ENCODE results near the gene F3.
"Not testable (repeated sequence)": the region's sequence is repeated elsewhere in the genome, so short reads cannot be mapped to it uniquely, and the experiment has no call there.

Gene F3

DNA sequence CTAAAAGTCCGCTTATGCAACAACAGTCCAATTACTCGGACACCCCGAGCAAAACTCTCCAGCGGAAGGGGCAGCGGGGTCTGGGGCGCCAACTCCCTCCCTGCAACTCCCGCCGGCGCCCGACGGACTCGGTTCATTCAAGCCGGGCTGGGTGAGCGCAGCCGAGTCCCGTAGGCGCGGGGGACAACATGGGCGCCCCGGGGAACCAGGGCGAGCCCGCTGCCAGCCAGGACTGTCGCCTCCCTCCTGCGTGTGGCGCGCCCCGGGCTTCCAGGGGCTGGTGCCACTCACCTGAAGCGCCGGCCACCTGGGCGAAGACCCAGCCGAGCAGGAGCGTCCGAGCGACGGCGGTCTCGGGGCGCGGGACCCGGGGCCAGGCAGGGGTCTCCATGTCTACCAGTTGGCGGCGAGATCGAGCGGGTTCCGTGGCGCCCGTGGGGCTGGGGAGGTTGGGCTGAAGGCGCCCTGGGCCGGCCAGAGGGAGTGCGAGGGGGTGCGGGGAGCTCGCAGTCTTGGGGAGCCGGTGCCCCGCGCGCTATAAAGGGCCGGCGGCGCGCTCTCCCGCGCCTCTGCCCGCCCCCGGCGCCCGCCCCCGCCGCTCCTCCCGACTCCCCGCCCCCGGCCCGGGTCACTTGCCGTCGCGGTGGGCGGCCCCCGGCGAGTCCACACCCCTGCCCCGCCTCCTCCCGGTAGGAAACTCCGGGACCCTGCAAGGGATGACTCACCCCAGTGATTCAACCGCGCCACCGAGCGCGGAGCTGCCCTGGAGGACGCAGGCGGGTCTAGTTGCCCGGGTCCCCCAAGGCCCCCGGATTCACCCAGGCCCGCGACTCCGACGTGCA lies at the start of gene F3:
Gene F3 (minus strand): TSS at position 514 of the 842 bp plus-strand sequence. CDS start 123 bp downstream, at position 391.
- Histone ChIP-seq H3K4me3 (ENCODE audit: low read depth in 1 of 5, low read length in 5 of 5) (peak within 1 kb of the TSS; percentile 73 to 95 (median 88)), H3K4me1 (ENCODE audit: control insufficient read depth in 5 of 5, insufficient read depth in 5 of 5, low read length in 5 of 5) (peaks cover 12 to 77% (median 55%) of the 10 kb centered on the region in 5 donors), H3K27me3 (ENCODE audit: control insufficient read depth in 5 of 5, insufficient read depth in 4 of 5, low read length in 5 of 5) (no peaks in the 10 kb centered on the region), H3K27ac (ENCODE audit: low read depth, low read length) (peak within 1 kb of the TSS; percentile 97), H3K9me3 (ENCODE audit: control insufficient read depth in 5 of 5, low read length in 5 of 5) (no peaks in the 10 kb centered on the region), H3K36me3 (ENCODE audit: control insufficient read depth in 5 of 5, insufficient read depth in 5 of 5, low read length in 5 of 5) (peaks cover 0 to 4% (median 0%) of the 10 kb centered on the region in 5 donors), H3K9ac (ENCODE audit: low read length in 5 of 5) (peak within 1 kb of the TSS; percentile 71 to 99 (median 92))

DNA sequence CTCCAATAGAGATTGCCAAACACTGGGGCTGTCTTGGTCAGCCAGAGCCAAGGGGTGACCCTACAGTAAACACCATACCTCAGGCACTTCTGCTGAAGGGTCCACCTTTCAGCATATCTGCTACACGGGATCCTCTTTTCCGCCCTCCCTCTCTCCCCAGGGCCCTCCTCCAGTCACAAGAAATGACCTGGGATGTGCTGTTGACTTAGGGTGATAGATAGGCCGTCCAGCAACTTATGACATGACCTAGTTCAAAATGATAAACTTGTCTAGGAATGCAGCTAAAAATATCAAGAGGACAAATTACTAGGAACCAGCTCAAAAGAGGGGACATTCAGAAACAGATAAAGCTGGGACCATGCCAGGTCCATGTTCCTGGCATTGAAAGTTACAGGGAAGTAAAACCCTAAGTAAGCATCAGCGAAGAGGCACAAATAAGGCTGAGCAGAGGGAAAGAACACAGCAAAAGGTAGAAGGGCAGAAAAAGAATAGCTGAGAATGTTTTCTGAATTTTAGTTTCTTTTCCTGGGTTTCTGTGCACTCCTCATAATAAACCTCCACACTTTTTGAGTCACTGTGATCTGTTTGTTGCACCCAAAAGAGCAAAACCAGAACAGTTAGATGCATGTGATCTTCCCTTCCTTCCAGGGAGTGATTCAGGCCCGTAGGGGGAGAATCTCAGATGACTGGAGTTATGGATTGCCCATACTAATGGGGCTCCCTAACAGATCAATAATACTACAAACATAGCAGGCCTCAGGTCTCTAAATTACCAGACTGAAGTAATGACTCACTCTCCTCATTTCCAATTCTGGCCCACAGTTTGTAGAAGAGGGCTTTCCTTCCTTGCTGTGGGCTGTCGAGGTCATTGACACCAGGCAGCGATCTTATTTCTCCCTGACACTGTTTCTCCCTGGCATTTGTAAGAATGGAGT lies 48.9 kb upstream of the F3 start:
- Histone ChIP-seq H3K36me3 (ENCODE audit: control insufficient read depth in 5 of 5, insufficient read depth in 5 of 5, low read length in 5 of 5) (no peaks in the 10 kb centered on the region), H3K9me3 (ENCODE audit: control insufficient read depth in 5 of 5, low read length in 5 of 5) (no peaks in the 10 kb centered on the region), H3K27ac (ENCODE audit: low read depth, low read length) (peak overlapping the region; percentile 6), H3K27me3 (ENCODE audit: control insufficient read depth in 5 of 5, insufficient read depth in 4 of 5, low read length in 5 of 5) (no peaks in the 10 kb centered on the region), H3K9ac (ENCODE audit: low read length in 5 of 5) (no peak overlapping the region), H3K4me1 (ENCODE audit: control insufficient read depth in 5 of 5, insufficient read depth in 5 of 5, low read length in 5 of 5) (peaks cover 0 to 8% (median 6%) of the 10 kb centered on the region in 5 donors), H3K4me3 (ENCODE audit: low read depth in 1 of 5, low read length in 5 of 5) (no peak overlapping the region)

DNA sequence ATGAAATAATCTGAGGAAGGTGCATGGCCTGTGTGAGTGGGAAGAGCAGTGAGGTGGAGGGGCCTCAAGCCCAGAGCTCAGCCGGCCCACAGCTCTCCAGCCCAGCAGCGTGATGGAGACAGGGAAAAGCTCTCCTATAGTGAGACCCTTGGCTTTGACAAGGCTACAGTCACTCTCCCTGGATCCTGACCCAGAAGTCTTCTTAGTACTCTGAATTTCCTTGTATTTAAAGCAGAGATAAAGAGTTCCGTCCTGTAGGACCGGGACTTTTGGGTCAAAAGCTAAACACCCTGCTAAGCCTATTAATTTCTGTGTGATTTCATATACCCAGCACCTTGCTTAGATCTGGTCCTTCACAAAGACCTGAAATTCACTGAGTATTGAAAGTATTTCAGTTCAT lies 48.2 kb upstream of the F3 start:
- H3K4me3 ChIP-seq (ENCODE audit: low read depth in 1 of 5, low read length in 5 of 5): no peak overlapping the region
- H3K9me3 ChIP-seq (ENCODE audit: control insufficient read depth in 5 of 5, low read length in 5 of 5): no peaks in the 10 kb centered on the region
- no peaks in the 10 kb centered on the region for H3K36me3 ChIP-seq (ENCODE audit: control insufficient read depth in 5 of 5, insufficient read depth in 5 of 5, low read length in 5 of 5)
- H3K27me3 ChIP-seq (ENCODE audit: control insufficient read depth in 5 of 5, insufficient read depth in 4 of 5, low read length in 5 of 5): no peaks in the 10 kb centered on the region
- H3K4me1 ChIP-seq (ENCODE audit: control insufficient read depth in 5 of 5, insufficient read depth in 5 of 5, low read length in 5 of 5): peaks cover 0 to 7% (median 6%) of the 10 kb centered on the region in 5 donors
- H3K27ac ChIP-seq (ENCODE audit: low read depth, low read length): no peak overlapping the region
- H3K9ac ChIP-seq (ENCODE audit: low read length in 5 of 5): no peak overlapping the region

- Histone ChIP-seq H3K9ac (ENCODE audit: low read length in 5 of 5) (no peak overlapping the region), H3K4me3 (ENCODE audit: low read depth in 1 of 5, low read length in 5 of 5) (no peak overlapping the region), H3K9me3 (ENCODE audit: control insufficient read depth in 5 of 5, low read length in 5 of 5) (peaks cover 0 to 5% (median 0%) of the 10 kb centered on the region in 5 donors), H3K36me3 (ENCODE audit: control insufficient read depth in 5 of 5, insufficient read depth in 5 of 5, low read length in 5 of 5) (no peaks in the 10 kb centered on the region), H3K27ac (ENCODE audit: low read depth, low read length) (no peak overlapping the region), H3K4me1 (ENCODE audit: control insufficient read depth in 5 of 5, insufficient read depth in 5 of 5, low read length in 5 of 5) (peaks cover 0 to 12% (median 8%) of the 10 kb centered on the region in 5 donors), H3K27me3 (ENCODE audit: control insufficient read depth in 5 of 5, insufficient read depth in 4 of 5, low read length in 5 of 5) (no peaks in the 10 kb centered on the region)
Measured at GRCh38 chr1:94582565-94582964, 41.0 kb upstream of the F3 start.

DNA sequence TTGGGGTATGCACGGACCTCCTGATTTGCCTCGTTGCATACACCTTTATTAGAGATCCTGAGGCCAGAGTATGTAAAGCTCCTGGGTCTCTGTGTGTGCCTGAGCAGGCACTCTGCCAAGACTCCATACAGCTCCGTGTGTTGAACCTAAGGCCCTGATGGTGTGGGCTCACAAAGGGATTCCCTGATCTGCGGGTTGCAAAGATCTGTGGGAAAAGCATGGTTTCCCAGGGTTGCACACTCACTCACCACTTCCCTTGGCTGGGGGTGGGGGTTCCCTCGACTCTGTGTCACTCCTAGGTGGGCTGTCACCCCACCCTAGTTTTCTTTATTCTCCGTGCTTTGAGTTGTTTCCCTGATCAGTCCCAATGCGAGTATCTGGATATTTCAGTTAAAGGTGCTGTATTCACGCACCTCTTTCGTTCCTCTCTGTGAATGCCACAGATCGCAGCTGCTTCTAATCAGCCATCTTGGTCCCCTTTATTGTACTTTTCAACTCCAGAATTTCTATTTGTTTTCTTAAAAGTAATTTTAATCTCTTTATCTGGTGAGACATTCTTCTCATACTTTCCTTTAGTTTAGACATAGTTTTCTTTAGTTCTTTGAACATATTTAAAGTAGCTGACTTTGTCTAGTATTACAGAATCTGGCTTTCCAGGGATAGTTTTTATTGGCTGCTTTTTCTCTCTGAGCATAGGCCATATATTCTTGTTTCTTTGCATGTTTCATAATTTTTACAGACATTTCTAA lies 39.0 kb upstream of the F3 start:
- Histone ChIP-seq H3K9ac (ENCODE audit: low read length in 5 of 5) (no peak overlapping the region), H3K27me3 (ENCODE audit: control insufficient read depth in 5 of 5, insufficient read depth in 4 of 5, low read length in 5 of 5) (no peaks in the 10 kb centered on the region), H3K9me3 (ENCODE audit: control insufficient read depth in 5 of 5, low read length in 5 of 5) (peaks cover 0 to 5% (median 0%) of the 10 kb centered on the region in 5 donors), H3K4me1 (ENCODE audit: control insufficient read depth in 5 of 5, insufficient read depth in 5 of 5, low read length in 5 of 5) (peaks cover 0 to 12% (median 8%) of the 10 kb centered on the region in 5 donors), H3K4me3 (ENCODE audit: low read depth in 1 of 5, low read length in 5 of 5) (no peak overlapping the region), H3K27ac (ENCODE audit: low read depth, low read length) (no peak overlapping the region), H3K36me3 (ENCODE audit: control insufficient read depth in 5 of 5, insufficient read depth in 5 of 5, low read length in 5 of 5) (no peaks in the 10 kb centered on the region)

DNA sequence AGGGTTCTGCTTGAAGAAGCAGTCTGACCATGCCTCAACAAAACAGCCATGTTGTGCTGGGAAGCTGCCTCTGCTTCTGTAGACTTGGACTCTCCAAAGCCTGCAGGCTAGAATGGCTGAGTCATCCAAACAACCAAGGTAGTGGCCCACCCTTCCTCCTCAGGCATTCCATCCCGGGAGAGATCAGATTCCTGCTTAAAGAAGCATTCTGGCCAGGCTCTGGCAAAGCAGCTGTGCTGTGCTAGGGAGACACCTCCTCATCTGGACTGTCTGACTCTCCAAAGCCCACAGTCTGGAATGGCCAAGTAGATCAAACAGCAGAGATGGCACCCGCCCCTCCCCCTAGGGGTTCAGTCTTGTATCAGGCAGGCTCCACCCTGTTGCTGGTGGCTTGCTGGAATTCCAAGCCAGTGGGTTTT lies 38.3 kb upstream of the F3 start:
- Histone ChIP-seq H3K36me3 (ENCODE audit: control insufficient read depth in 5 of 5, insufficient read depth in 5 of 5, low read length in 5 of 5) (no peaks in the 10 kb centered on the region), H3K4me3 (ENCODE audit: low read depth in 1 of 5, low read length in 5 of 5) (no peak overlapping the region), H3K9ac (ENCODE audit: low read length in 5 of 5) (no peak overlapping the region), H3K27ac (ENCODE audit: low read depth, low read length) (no peak overlapping the region), H3K4me1 (ENCODE audit: control insufficient read depth in 5 of 5, insufficient read depth in 5 of 5, low read length in 5 of 5) (peaks cover 0 to 12% (median 8%) of the 10 kb centered on the region in 5 donors), H3K27me3 (ENCODE audit: control insufficient read depth in 5 of 5, insufficient read depth in 4 of 5, low read length in 5 of 5) (no peaks in the 10 kb centered on the region), H3K9me3 (ENCODE audit: control insufficient read depth in 5 of 5, low read length in 5 of 5) (peaks cover 0 to 5% (median 0%) of the 10 kb centered on the region in 5 donors)

GRCh38 chr1:94578856-94579255 lies 37.3 kb upstream of the F3 start:
- Histone ChIP-seq H3K27ac (ENCODE audit: low read depth, low read length) (no peak overlapping the region), H3K36me3 (ENCODE audit: control insufficient read depth in 5 of 5, insufficient read depth in 5 of 5, low read length in 5 of 5) (no peaks in the 10 kb centered on the region), H3K9me3 (ENCODE audit: control insufficient read depth in 5 of 5, low read length in 5 of 5) (peaks cover 0 to 5% (median 0%) of the 10 kb centered on the region in 5 donors), H3K4me3 (ENCODE audit: low read depth in 1 of 5, low read length in 5 of 5) (no peak overlapping the region), H3K9ac (ENCODE audit: low read length in 5 of 5) (no peak overlapping the region), H3K4me1 (ENCODE audit: control insufficient read depth in 5 of 5, insufficient read depth in 5 of 5, low read length in 5 of 5) (peaks cover 0 to 12% (median 8%) of the 10 kb centered on the region in 5 donors), H3K27me3 (ENCODE audit: control insufficient read depth in 5 of 5, insufficient read depth in 4 of 5, low read length in 5 of 5) (no peaks in the 10 kb centered on the region)

DNA sequence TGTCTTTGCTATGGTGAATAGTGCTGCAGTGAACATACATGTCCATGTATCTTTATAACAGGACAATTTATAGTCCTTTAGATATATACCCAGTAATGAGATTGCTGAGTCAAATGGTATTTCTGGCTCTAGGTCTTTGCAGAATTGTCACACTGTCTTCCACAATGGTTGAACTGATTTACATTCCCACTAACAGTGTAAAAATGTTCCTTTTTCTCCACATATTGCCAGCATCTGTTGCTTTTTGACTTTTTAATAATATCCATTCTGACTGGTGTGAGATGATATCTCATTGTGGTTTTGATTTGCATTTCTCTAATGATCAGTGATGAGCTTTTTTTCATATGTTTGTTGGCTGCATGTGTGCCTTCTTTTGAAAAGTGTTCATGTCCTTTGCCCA lies 32.4 kb upstream of the F3 start:
- not testable (repeated sequence) for H3K27me3 ChIP-seq (ENCODE audit: control insufficient read depth in 5 of 5, insufficient read depth in 4 of 5, low read length in 5 of 5); H3K4me1 ChIP-seq (ENCODE audit: control insufficient read depth in 5 of 5, insufficient read depth in 5 of 5, low read length in 5 of 5); H3K9ac ChIP-seq (ENCODE audit: low read length in 5 of 5); H3K4me3 ChIP-seq (ENCODE audit: low read depth in 1 of 5, low read length in 5 of 5); H3K36me3 ChIP-seq (ENCODE audit: control insufficient read depth in 5 of 5, insufficient read depth in 5 of 5, low read length in 5 of 5); H3K27ac ChIP-seq (ENCODE audit: low read depth, low read length)
- peaks cover 0 to 12% (median 5%) of the 10 kb centered on the region in 5 donors for H3K9me3 ChIP-seq (ENCODE audit: control insufficient read depth in 5 of 5, low read length in 5 of 5)

DNA sequence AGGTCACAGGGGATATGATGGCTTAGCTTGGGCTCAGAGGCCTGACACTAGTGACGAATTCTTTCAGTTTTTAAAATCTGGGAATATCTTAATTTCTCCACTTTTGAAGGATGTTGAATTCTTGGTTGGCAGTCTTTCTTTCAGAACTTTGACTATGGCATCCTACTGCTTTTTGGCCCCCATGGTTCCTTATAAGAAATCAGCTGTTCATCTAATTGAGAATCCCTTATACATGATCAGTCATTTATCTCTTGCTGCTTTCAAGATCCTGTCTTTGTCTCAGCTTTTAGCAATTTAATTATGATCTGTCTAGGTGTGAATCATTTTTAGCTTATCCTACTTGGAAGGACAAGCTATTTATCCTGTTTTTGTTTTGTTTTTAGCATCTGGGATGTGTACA lies 31.2 kb upstream of the F3 start:
- H3K9ac ChIP-seq (ENCODE audit: low read length in 5 of 5): no peak overlapping the region
- H3K27me3 ChIP-seq (ENCODE audit: control insufficient read depth in 5 of 5, insufficient read depth in 4 of 5, low read length in 5 of 5): no peaks in the 10 kb centered on the region
- H3K27ac ChIP-seq (ENCODE audit: low read depth, low read length): no peak overlapping the region
- no peaks in the 10 kb centered on the region for H3K36me3 ChIP-seq (ENCODE audit: control insufficient read depth in 5 of 5, insufficient read depth in 5 of 5, low read length in 5 of 5)
- H3K9me3 ChIP-seq (ENCODE audit: control insufficient read depth in 5 of 5, low read length in 5 of 5): peaks cover 0 to 20% (median 6%) of the 10 kb centered on the region in 5 donors
- H3K4me1 ChIP-seq (ENCODE audit: control insufficient read depth in 5 of 5, insufficient read depth in 5 of 5, low read length in 5 of 5): no peaks in the 10 kb centered on the region
- H3K4me3 ChIP-seq (ENCODE audit: low read depth in 1 of 5, low read length in 5 of 5): no peak overlapping the region

All from subcutaneous abdominal adipose tissue (tissue), 5 donors.